ENCODE data around the gene SLC12A7. TPM values are rescaled to one million over a fixed set of nuclear protein-coding genes. Genes with fewer than 3 reads are reported as not detected.

The SLC12A7 gene
- total RNA-seq, 2 donors from 2014 or later = 28.5 to 42.3 TPM

GRCh38 chr5:1116109-1116740 lies 4.4 kb upstream of the SLC12A7 start:
- no peaks in the 10 kb centered on the region for H3K36me3 ChIP-seq
- H3K9me3 ChIP-seq = no peaks in the 10 kb centered on the region
- peak overlapping the region in 1 of 2 donors; percentile 75 for H3K27ac ChIP-seq
- DNase-seq (ENCODE audit: low spot score) = no peak
- H3K4me1 ChIP-seq = peaks cover 0 to 35% of the 10 kb centered on the region in 2 donors
- no peak overlapping the region for H3K4me3 ChIP-seq
- H3K27me3 ChIP-seq = no peaks in the 10 kb centered on the region
- TF ChIP-seq CTCF (IDR thresholded peaks at IDR 0.05) = no peak

GRCh38 chr5:1115123-1115815 lies 3.4 kb upstream of the SLC12A7 start:
- Histone ChIP-seq H3K4me3 (no peak overlapping the region), H3K36me3 (no peaks in the 10 kb centered on the region)
- no peak for TF ChIP-seq CTCF (IDR thresholded peaks at IDR 0.05)

GRCh38 chr5:1113805-1114586 lies 2.1 kb upstream of the SLC12A7 start:
- no peaks in the 10 kb centered on the region for H3K36me3 ChIP-seq
- H3K4me1 ChIP-seq = peaks cover 0 to 32% of the 10 kb centered on the region in 2 donors
- TF ChIP-seq CTCF (IDR thresholded peaks at IDR 0.05) = no peak
- H3K27me3 ChIP-seq = no peaks in the 10 kb centered on the region
- no peak for DNase-seq (ENCODE audit: low spot score)
- no peak overlapping the region for H3K4me3 ChIP-seq
- H3K9me3 ChIP-seq = no peaks in the 10 kb centered on the region
- H3K27ac ChIP-seq = no peak overlapping the region

More at GRCh38 chr5:1115123-1115815, 3.4 kb upstream of the SLC12A7 start:
- no peak for DNase-seq (ENCODE audit: low spot score)
- H3K27ac ChIP-seq = no peak overlapping the region
- H3K27me3 ChIP-seq = no peaks in the 10 kb centered on the region
- H3K9me3 ChIP-seq = no peaks in the 10 kb centered on the region
- peaks cover 0 to 32% of the 10 kb centered on the region in 2 donors for H3K4me1 ChIP-seq

GRCh38 chr5:1113332-1113690 lies 1.4 kb upstream of the SLC12A7 start:
- Histone ChIP-seq H3K4me1 (peaks cover 0 to 32% of the 10 kb centered on the region in 2 donors), H3K36me3 (no peaks in the 10 kb centered on the region), H3K27ac (no peak overlapping the region), H3K4me3 (no peak overlapping the region), H3K27me3 (no peaks in the 10 kb centered on the region), H3K9me3 (no peaks in the 10 kb centered on the region)
- TF ChIP-seq CTCF (IDR thresholded peaks at IDR 0.05) = no peak
- no peak for DNase-seq (ENCODE audit: low spot score)

- no peak for TF ChIP-seq CTCF (IDR thresholded peaks at IDR 0.05)
- no peaks in the 10 kb centered on the region for H3K9me3 ChIP-seq
- H3K4me1 ChIP-seq = peaks cover 0 to 32% of the 10 kb centered on the region in 2 donors
- no peaks in the 10 kb centered on the region for H3K36me3 ChIP-seq
- no peak overlapping the region for H3K27ac ChIP-seq
- no peaks in the 10 kb centered on the region for H3K27me3 ChIP-seq
- DNase-seq (ENCODE audit: low spot score) = no peak
- H3K4me3 ChIP-seq = no peak overlapping the region
Measured at GRCh38 chr5:1112596-1113331, 901 bp upstream of the SLC12A7 start.
